Vagina (tissue), 2 donors: ENCODE data around the gene MRPL54.

Experiments used
- POLR2A ChIP-seq, 2 donors: fragments of 450-650 bp; IDR thresholded peaks; one replicate each; pipeline ENCODE4 v1.6.1; 2017; ENCODE audit warnings: antibody characterized with exemption in 2 of 2, mild to moderate bottlenecking in 2 of 2, moderate library complexity in 2 of 2
- TF ChIP-seq, protein P1 (sequence below), 3 experiments: fragments of 450-650 bp in 2 of 3; fragments of 200-600 bp in 1 of 3; sonication (generic) in 1 of 3; IDR thresholded peaks; one replicate each; pipeline ENCODE4 v1.5.1; 2017 to 2019; ENCODE audit warnings: antibody characterized with exemption in 3 of 3, mild to moderate bottlenecking in 2 of 3, moderate library complexity in 2 of 3

DNA sequence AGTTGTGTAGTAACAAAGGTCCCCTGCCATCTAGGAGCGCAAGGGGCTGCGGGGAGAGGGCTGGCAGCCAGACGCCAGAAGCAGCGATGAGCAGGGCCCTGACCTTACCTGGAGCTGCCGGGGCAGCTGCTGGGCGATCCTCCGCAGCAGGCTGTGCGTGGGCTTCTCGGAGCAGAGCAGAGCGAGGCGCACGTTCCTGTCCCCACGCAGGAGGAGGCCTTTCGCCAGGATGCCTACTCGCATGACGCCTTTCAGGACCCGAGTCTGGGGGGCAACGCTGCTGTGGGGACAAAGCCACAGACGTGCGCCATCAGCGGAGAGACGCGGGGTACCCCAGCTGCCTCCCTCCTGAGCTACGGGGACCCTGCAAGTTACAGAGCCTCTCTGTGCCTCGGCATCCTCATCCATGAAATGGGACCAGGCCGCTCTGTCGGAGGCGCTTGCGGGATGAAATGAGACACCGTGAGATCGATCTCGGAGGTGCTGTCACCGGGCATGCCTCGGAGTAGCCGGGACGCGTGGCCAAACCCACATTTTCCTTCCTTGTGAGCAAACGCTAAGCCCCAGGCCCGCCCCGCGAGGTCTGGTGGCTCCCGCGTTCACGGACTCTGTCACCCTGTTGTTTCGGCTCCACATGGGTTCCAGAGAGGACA, 54.2 kb downstream of the MRPL54 start:
- TF ChIP-seq, protein P1, sequence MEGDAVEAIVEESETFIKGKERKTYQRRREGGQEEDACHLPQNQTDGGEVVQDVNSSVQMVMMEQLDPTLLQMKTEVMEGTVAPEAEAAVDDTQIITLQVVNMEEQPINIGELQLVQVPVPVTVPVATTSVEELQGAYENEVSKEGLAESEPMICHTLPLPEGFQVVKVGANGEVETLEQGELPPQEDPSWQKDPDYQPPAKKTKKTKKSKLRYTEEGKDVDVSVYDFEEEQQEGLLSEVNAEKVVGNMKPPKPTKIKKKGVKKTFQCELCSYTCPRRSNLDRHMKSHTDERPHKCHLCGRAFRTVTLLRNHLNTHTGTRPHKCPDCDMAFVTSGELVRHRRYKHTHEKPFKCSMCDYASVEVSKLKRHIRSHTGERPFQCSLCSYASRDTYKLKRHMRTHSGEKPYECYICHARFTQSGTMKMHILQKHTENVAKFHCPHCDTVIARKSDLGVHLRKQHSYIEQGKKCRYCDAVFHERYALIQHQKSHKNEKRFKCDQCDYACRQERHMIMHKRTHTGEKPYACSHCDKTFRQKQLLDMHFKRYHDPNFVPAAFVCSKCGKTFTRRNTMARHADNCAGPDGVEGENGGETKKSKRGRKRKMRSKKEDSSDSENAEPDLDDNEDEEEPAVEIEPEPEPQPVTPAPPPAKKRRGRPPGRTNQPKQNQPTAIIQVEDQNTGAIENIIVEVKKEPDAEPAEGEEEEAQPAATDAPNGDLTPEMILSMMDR (IDR thresholded peaks at IDR 0.05) = no peak
- TF ChIP-seq POLR2A (IDR thresholded peaks at IDR 0.05) = no peak
